ENCODE measurements around the gene ASH1L.

GRCh38 chr1:155334962-155335361 is 227.6 kb downstream of the ASH1L start:
- TF ChIP-seq ZNF274 (IDR thresholded peaks at IDR 0.05; ENCODE audit: low read length) (no peak), ZNF274 (tag by site-specific recombination; IDR thresholded peaks at IDR 0.05; ENCODE audit: borderline replicate concordance) (no peak), ZNF776 (tag by site-specific recombination; IDR thresholded peaks at IDR 0.05; ENCODE audit: borderline replicate concordance) (no peak), BCL11A (tag by site-specific recombination; IDR thresholded peaks at IDR 0.05; ENCODE audit: low read depth) (no peak)
